ENCODE measurements around the gene UPK3A. TPM values are rescaled to one million over a fixed set of nuclear protein-coding genes. Genes with fewer than 3 reads are reported as not detected.
A peak's percentile ranks its signal among the peaks of the same experiment; 100 is the strongest.

Gene UPK3A
- total and polyA plus RNA-seq, 2 of the 13 experiments (the other 11 are each of a cell fraction or from before 2014, with no cell fraction given): 10.5 to 13.8 TPM

DNA sequence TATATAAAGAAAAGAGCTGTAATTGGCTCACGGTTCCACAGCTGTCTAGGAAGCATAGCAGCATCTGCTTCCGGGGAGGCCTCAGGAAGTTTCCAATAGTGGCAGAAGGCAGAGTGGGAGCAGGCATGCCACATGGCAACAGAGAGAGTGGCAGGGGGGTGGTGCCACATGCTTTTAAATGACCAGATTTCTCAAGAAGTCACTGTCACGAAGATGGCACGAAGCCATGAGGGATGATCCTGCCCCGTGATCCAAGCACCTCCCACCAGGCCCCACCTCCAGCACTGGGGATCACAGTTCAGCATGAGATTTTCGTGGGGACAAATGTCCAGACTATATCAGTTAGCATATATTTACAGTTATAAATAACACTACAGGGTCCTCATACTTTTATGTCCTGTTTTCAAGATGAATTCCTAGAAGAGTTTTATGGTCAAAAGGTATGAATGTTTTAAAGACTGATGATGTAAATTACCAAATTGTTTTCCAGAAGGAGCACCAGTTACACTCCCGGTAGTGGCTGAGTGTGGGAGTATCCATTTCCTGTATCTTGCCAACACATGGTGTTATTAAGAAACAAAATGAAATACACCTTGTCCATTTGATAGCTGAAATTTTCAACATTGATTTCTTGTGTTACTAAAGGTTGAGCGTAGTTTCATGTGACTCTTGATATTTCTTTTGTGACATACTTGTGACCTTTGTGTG lies 44.2 kb downstream of the UPK3A start:
- FAIRE-seq (no peak), ATAC-seq (peak; percentile 55), DNase-seq (ENCODE audit: low spot score) (no peak)
- Histone ChIP-seq H2AFZ (ENCODE audit: low read length) (no peak overlapping the region), H3K27ac (ENCODE audit: extremely low read length, insufficient read depth, low read length) (no peak overlapping the region), H3K9ac (ENCODE audit: insufficient read depth, low read depth, low read length) (no peak overlapping the region), H3K4me1 (ENCODE audit: insufficient read depth, low read length) (peaks cover 9% of the 10 kb centered on the region; the same call in 1 of the 2 replicates), H3K79me2 (ENCODE audit: insufficient read depth, low read length) (peaks cover 8% of the 10 kb centered on the region), H3K36me3 (replicated peaks in 1 of 2; ENCODE audit: control insufficient read depth in 1 of 2, insufficient read depth in 2 of 2, low read length in 2 of 2) (peaks cover 31 to 71% of the 10 kb centered on the region in 2 experiments), H3K9me3 (ENCODE audit: low read length) (no peaks in the 10 kb centered on the region), H4K20me1 (ENCODE audit: insufficient read depth, low read length) (no peaks in the 10 kb centered on the region), H3K4me2 (ENCODE audit: low read depth, low read length) (no peak overlapping the region), H3K4me3 (replicated peaks in 1 of 3; ENCODE audit: insufficient read depth in 1 of 3, low read depth in 2 of 3, low read length in 3 of 3) (no peak overlapping the region), H3K27me3 (ENCODE audit: control insufficient read depth in 1 of 2, insufficient read depth in 2 of 2, low read length in 2 of 2) (no peaks in the 10 kb centered on the region)
- intact Hi-C loops (cut with micrococcal nuclease; ENCODE audit: unreplicated experiment) (no loop called here), in situ Hi-C loops (cut with HindIII; ENCODE audit: extremely low pct_ligation_motif_present, low pct_unique_long_range_greater_than_20kb) (no loop called here)
- POLR2A ChIA-PET: interaction anchor here (0.9 kb wide), 1 partner anchor 56 kb away, joined by 3 read pairs; no protein-coding TSS in a partner anchor
- 64% methylated on average over 8 of the region's 8 CpGs for WGBS (ENCODE audit: low lambda C conversion rate)
- BruUV-seq (replicated peaks): no TSS peak
- CTCF ChIA-PET (ENCODE audit: low intra/inter-chr PET ratio, low total read pairs): no interaction called here
- TF ChIP-seq, protein P1, sequence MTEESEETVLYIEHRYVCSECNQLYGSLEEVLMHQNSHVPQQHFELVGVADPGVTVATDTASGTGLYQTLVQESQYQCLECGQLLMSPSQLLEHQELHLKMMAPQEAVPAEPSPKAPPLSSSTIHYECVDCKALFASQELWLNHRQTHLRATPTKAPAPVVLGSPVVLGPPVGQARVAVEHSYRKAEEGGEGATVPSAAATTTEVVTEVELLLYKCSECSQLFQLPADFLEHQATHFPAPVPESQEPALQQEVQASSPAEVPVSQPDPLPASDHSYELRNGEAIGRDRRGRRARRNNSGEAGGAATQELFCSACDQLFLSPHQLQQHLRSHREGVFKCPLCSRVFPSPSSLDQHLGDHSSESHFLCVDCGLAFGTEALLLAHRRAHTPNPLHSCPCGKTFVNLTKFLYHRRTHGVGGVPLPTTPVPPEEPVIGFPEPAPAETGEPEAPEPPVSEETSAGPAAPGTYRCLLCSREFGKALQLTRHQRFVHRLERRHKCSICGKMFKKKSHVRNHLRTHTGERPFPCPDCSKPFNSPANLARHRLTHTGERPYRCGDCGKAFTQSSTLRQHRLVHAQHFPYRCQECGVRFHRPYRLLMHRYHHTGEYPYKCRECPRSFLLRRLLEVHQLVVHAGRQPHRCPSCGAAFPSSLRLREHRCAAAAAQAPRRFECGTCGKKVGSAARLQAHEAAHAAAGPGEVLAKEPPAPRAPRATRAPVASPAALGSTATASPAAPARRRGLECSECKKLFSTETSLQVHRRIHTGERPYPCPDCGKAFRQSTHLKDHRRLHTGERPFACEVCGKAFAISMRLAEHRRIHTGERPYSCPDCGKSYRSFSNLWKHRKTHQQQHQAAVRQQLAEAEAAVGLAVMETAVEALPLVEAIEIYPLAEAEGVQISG (CRISPR knock-in tag; IDR thresholded peaks at IDR 0.05): no peak
- no peak for TF ChIP-seq KLF15 (CRISPR knock-in tag; IDR thresholded peaks at IDR 0.05; ENCODE audit: borderline replicate concordance)
- 0 out of 2 replicates have a peak, but pooled peaks have one; percentile 10 for TF ChIP-seq ZNF263 (CRISPR knock-in tag; IDR thresholded peaks at IDR 0.05)
- TF ChIP-seq AGO2 (optimal IDR thresholded peaks at IDR 0.05; ENCODE audit: low read depth, low read length): no peak
- TF ChIP-seq FOXC1 (CRISPR knock-in tag; IDR thresholded peaks at IDR 0.05; ENCODE audit: borderline replicate concordance): no peak
- TF ChIP-seq ZNF777 (CRISPR knock-in tag; IDR thresholded peaks at IDR 0.05): no peak
